ENCODE measurements around the gene ARID1B.

DNA sequence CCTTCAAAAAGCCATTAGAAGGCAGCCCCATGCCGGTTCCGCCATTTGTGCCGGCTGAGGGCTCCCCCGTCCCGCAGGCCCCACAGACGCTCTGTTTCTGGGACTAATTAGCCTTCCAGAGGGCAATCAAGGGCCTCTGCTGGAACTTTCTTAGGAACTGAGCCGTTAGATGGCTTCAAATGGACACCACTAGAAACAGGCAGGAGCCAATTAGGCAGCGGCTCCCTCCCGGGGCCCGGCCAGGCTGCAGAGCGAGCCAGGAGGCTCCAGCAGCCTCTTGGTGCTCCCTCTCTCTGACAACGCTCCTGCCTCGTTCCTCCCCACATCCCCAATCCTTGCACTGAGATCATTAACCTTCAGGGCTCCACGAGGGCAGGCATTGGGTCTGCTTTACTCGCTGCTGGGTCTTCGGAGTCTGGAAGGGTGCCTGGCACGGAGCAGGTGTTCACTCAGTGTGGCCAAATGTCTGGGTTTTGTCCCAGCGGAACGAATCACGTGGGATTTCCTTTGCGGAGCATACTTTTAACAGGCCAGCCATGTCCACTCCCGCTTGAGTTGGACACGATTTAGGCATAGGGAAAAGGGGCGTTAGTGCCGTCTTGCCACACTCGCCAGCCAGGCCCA lies 447.9 kb downstream of the ARID1B start:
- TF ChIP-seq, protein P1, sequence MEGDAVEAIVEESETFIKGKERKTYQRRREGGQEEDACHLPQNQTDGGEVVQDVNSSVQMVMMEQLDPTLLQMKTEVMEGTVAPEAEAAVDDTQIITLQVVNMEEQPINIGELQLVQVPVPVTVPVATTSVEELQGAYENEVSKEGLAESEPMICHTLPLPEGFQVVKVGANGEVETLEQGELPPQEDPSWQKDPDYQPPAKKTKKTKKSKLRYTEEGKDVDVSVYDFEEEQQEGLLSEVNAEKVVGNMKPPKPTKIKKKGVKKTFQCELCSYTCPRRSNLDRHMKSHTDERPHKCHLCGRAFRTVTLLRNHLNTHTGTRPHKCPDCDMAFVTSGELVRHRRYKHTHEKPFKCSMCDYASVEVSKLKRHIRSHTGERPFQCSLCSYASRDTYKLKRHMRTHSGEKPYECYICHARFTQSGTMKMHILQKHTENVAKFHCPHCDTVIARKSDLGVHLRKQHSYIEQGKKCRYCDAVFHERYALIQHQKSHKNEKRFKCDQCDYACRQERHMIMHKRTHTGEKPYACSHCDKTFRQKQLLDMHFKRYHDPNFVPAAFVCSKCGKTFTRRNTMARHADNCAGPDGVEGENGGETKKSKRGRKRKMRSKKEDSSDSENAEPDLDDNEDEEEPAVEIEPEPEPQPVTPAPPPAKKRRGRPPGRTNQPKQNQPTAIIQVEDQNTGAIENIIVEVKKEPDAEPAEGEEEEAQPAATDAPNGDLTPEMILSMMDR (IDR thresholded peaks at IDR 0.05; ENCODE audit: borderline replicate concordance, extremely low read depth, low read length, poor library complexity, severe bottlenecking): no peak
- TF ChIP-seq EZH2 (IDR thresholded peaks at IDR 0.05; ENCODE audit: borderline replicate concordance, low read depth, low read length, severe bottlenecking): no peak

All from DND-41 (cell line).